GM18861 (cell line): ENCODE measurements around the gene FYTTD1.
"Not testable (repeated sequence)": the region's sequence is repeated elsewhere in the genome, so short reads cannot be mapped to it uniquely, and the experiment has no call there.

Experiments
- ATAC-seq: cut with Tn5 transposase; IDR thresholded peaks from one replicate; pipeline ENCODE4 v1.9.1; 2021; ENCODE audit not compliant: unreplicated experiment

The FYTTD1 gene, protein sequence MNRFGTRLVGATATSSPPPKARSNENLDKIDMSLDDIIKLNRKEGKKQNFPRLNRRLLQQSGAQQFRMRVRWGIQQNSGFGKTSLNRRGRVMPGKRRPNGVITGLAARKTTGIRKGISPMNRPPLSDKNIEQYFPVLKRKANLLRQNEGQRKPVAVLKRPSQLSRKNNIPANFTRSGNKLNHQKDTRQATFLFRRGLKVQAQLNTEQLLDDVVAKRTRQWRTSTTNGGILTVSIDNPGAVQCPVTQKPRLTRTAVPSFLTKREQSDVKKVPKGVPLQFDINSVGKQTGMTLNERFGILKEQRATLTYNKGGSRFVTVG

GRCh38 chr3:197749601-197750395 is at the start of gene FYTTD1:
Gene FYTTD1, plus strand, starts transcription at chr3:197749883. Its CDS starts 89 bp downstream, at chr3:197749972.
- peak; percentile 71 for ATAC-seq

GRCh38 chr3:197700095-197700494 is 49.6 kb upstream of the FYTTD1 start:
- ATAC-seq: no peak

GRCh38 chr3:197701841-197702240 is 47.8 kb upstream of the FYTTD1 start:
- no peak for ATAC-seq

- no peak for ATAC-seq
Measured at GRCh38 chr3:197706658-197707057, 43.0 kb upstream of the FYTTD1 start.

- ATAC-seq: no peak
Measured at GRCh38 chr3:197709135-197709534, 40.5 kb upstream of the FYTTD1 start.

- not testable (repeated sequence) for ATAC-seq
Measured at GRCh38 chr3:197710965-197711364, 38.7 kb upstream of the FYTTD1 start.

DNA sequence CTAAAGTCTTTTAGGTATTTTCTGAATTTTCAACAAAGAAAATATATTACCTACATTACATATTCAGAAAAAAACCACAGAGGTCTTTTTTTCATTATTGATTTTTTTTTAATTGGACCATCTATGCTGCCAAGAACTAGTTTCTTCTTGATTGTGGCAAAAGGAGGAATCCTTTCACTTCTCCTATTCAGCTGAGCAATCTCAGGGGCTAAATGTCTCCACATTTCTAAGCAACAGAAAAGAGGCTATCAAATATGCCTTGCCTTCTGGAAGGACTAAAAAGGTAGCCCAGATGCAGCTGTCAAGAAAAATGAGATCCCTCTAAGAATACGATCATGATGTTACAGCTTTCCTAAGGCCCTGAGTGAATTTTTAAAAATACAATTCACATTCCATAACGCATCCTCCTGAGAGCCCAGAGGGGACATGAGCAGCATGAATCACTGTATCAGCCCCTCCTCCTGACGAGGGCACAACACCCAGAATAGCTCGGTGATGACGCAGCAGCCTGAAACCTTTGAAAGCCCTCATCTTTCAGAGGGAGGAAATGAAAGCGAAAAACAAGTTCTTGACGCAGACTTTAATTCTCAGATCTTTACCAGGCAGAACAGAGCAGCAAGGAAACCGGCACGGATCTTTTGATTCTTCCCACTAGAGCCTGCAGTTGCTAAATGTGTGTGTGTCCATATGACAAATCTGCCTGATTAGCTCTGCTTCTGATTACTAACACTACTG is 37.5 kb upstream of the FYTTD1 start:
- ATAC-seq: peak; percentile 79

DNA sequence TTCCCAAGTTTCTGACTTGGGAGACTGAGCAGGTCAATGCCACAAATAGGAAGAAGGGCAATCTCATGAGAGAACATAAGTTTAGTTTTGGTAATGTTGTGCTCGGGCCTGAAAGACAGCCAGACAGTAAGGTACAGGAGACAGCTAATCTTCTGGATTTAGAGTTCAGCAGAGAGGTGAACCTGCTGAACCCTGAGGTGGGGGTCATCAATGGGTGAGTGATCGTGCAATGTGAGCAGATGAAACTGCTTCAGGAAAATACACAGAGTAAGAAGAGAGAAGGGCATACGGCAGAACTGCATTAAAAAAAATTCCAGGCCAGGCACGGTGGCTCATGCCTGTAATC is 36.2 kb upstream of the FYTTD1 start:
- ATAC-seq: peak; percentile 13

GRCh38 chr3:197714251-197714650 is 35.4 kb upstream of the FYTTD1 start:
- no peak for ATAC-seq

GRCh38 chr3:197718891-197719290 is 30.8 kb upstream of the FYTTD1 start:
- ATAC-seq: no peak

- no peak for ATAC-seq
Measured at GRCh38 chr3:197720694-197721093, 29.0 kb upstream of the FYTTD1 start.

GRCh38 chr3:197722734-197723133 is 26.9 kb upstream of the FYTTD1 start:
- no peak for ATAC-seq

DNA sequence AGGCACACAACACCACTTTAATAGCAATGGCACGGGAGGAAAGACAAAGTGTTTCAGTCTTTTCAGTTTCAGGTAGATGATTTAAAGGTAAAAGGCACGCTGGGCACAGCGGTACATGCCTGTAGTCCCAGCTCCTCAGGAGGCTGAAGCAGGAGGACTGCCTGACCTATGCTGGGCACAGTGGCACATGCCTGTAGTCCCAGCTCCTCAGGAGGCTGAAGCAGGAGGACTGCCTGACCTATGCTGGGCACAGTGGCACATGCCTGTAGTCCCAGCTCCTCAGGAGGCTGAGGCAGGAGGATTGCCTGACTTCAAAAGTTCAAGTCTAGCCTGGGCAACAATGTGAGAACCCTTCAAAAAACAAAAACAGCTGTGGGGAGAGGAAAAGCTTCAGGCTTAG is 21.8 kb upstream of the FYTTD1 start:
- ATAC-seq: not testable (repeated sequence)

DNA sequence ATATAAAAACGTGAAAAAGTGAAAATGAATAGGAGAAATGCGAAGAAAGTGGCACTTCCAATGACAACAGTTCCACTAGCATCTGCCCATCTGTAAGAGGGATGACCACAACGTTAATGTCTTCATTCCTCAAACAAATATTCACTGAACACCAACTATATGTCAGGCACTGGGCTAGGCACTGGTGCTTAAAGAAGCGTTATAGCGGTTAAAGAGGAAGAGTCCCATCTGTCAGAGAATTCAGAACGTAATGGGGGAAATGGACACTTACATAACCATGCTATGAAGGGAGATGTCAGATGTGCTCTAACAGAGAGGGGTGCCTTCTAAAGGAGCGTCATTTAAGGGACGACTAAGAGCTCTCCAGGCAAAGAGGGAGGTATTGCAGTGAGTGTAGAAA is 21.2 kb upstream of the FYTTD1 start:
- no peak for ATAC-seq

GRCh38 chr3:197730200-197730599 is 19.5 kb upstream of the FYTTD1 start:
- ATAC-seq: no peak

- ATAC-seq: not testable (repeated sequence)
Measured at GRCh38 chr3:197730770-197731169, 18.9 kb upstream of the FYTTD1 start.

- not testable (repeated sequence) for ATAC-seq
Measured at GRCh38 chr3:197731483-197731882, 18.2 kb upstream of the FYTTD1 start.

DNA sequence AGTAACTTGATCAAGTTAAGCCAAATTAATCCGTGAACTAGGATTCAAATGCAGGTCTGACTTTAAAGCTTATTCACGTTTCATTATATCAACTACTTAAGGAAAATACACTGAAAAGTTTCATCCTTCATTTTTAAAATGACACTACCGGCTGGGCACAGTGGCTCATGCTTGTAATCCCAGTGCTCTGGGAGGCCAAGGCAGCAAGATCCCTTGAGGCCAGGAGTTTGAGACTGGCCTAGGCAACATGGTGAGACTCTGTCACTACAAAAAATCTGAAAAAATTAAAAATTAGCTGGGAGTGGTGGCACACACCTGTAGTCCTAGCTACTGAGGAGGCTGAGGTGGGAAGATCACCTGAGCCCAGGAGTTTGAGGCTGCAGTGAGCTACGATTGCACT is 16.6 kb upstream of the FYTTD1 start:
- ATAC-seq: no peak

DNA sequence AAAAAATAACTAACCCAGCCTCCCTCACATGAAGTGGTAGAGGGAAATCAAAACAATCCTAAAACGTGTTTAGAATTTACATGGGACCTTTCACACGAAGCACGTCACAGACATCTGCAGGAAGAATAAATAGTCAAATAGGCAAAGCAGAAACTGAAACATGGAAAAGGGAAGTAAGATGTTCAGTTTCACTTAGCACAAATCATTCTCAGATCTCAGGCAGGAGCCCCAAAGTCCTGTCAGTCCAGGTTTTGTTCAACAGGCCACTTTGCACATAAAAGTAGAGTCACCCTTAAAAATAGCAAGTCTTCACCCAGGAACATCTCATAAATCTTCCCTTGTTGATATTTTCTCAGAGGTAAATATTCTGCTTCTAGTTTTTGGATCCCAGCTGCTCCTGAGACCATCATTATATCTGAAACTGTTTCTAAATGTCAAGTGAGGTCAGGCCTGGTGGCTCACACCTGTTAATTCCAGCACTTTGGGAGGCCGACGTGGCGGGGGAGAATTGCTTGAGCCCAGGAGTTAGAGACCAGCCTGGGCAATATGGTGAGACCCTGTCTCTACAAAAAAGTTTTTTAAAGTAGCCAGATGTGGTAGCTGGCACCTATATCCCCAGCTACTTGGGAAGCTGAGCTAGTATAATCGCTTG is 14.9 kb upstream of the FYTTD1 start:
- peak; percentile 55 for ATAC-seq

- no peak for ATAC-seq
Measured at GRCh38 chr3:197736010-197736490, 13.6 kb upstream of the FYTTD1 start.
